Fibroblast of lung (primary cell): ENCODE measurements around the gene DPYSL4. TPM values are rescaled to one million over a fixed set of nuclear protein-coding genes. Genes with fewer than 3 reads are reported as not detected.
A peak's percentile ranks its signal among the peaks of the same experiment; 100 is the strongest.

Experiments
- DNase-seq, 2 donors: peaks; one replicate each; pipeline versions ENCODE4 v3.0.0 to v3.0.0-alpha.2; 2010; ENCODE audit warnings: low read depth in 2 of 2
- H2AFZ ChIP-seq: 2 replicates; pipeline ENCODE4 v1.5.1; 2012; ENCODE audit warnings: low read length, control low read depth, inconsistent platforms
- H3K27ac ChIP-seq: 2 replicates; pipeline ENCODE4 v1.5.1; 2011; ENCODE audit warnings: low read length, control low read depth; ENCODE audit not compliant: insufficient read depth
- H3K27me3 ChIP-seq: 2 replicates; pipeline ENCODE4 v1.5.1; 2011; ENCODE audit warnings: mild to moderate bottlenecking, low read length; ENCODE audit not compliant: control insufficient read depth, insufficient read depth
- H3K36me3 ChIP-seq: 2 replicates; pipeline ENCODE4 v1.5.1; 2011; ENCODE audit warnings: low read length; ENCODE audit not compliant: control insufficient read depth, insufficient read depth
- H3K4me1 ChIP-seq: 2 replicates; pipeline ENCODE4 v1.5.1; 2011; ENCODE audit warnings: low read length; ENCODE audit not compliant: control insufficient read depth, insufficient read depth; ENCODE audit errors: extremely low read depth
- H3K4me2 ChIP-seq: 2 replicates; pipeline ENCODE4 v1.5.1; 2011; ENCODE audit warnings: low read length, control low read depth; ENCODE audit not compliant: insufficient read depth; ENCODE audit errors: extremely low read depth
- H3K4me3 ChIP-seq, 4 experiments: fragments of 200-600 bp in 1 of 4; sonication (generic) in 1 of 4; replicated peaks in 1 of 4; 2 replicates each; pipeline ENCODE4 v1.5.1; 2011 to 2016; ENCODE audit warnings: low read length in 4 of 4, low read depth in 3 of 4, mild to moderate bottlenecking in 3 of 4, control low read depth in 2 of 4, inconsistent platforms in 1 of 4, mixed read lengths in 1 of 4; ENCODE audit not compliant: insufficient read depth in 1 of 4; ENCODE audit errors: control extremely low read depth in 1 of 4
- H3K79me2 ChIP-seq: 2 replicates; pipeline ENCODE4 v1.5.1; 2012; ENCODE audit warnings: mild to moderate bottlenecking, low read length, inconsistent platforms; ENCODE audit not compliant: control insufficient read depth, insufficient read depth
- H3K9ac ChIP-seq: 2 replicates; pipeline ENCODE4 v1.5.1; 2011; ENCODE audit warnings: mild to moderate bottlenecking, low read length, control low read depth; ENCODE audit not compliant: insufficient read depth
- H3K9me3 ChIP-seq: 2 replicates; pipeline ENCODE4 v1.5.1; 2012; ENCODE audit warnings: low read depth, low read length; ENCODE audit not compliant: control insufficient read depth, insufficient read depth
- H4K20me1 ChIP-seq: 2 replicates; pipeline ENCODE4 v1.5.1; 2011; ENCODE audit warnings: low read length; ENCODE audit not compliant: control insufficient read depth, insufficient read depth; ENCODE audit errors: extremely low read depth
- EZH2 ChIP-seq: IDR thresholded peaks from 2 replicates; pipeline ENCODE4 v1.5.1; 2012; ENCODE audit warnings: low read length, control low read depth, mild to moderate bottlenecking; ENCODE audit errors: missing control alignments
- polyA plus RNA-seq, 2 donors: library from polyadenylated mRNA; depleted of rRNA in 1 of 2; stranded (reverse) in 1 of 2; unstranded in 1 of 2; fragments of >200 nt; gene quantifications; 2 replicates each; pipeline ENCODE4 v1.2.1, GENCODE V29; 2011 to 2012; ENCODE audit warnings: missing spikeins in 1 of 2
- total RNA-seq: library from RNA; depleted of rRNA; stranded (reverse); fragments of >200 nt; gene quantifications from 2 replicates; pipeline ENCODE4 v1.2.1, GENCODE V29; 2014
- TF ChIP-seq, protein P1 (sequence below), 2 donors: IDR thresholded peaks in 1 of 2; conservative IDR thresholded peaks in 1 of 2; 1 replicate in 1 of 2; 2 replicates in 1 of 2; pipeline ENCODE4 v1.5.1; 2011 to 2012; ENCODE audit warnings: low read length in 2 of 2, control low read depth in 1 of 2, inconsistent platforms in 1 of 2, low read depth in 1 of 2, mild to moderate bottlenecking in 1 of 2

DPYSL4 gene
- total and polyA plus RNA-seq, 2 donors (not counting 1 experiment from before 2014, with no cell fraction given) = 0.83 to 1.4 TPM

- Histone ChIP-seq H3K9ac (no peak overlapping the region), H3K79me2 (no peaks in the 10 kb centered on the region), H3K36me3 (no peaks in the 10 kb centered on the region), H2AFZ (no peak overlapping the region), H3K4me1 (no peaks in the 10 kb centered on the region), H3K27me3 (no peaks in the 10 kb centered on the region), H3K27ac (no peak overlapping the region), H3K4me2 (no peak overlapping the region), H3K4me3 (no peak overlapping the region), H4K20me1 (no peaks in the 10 kb centered on the region), H3K9me3 (no peaks in the 10 kb centered on the region)
- DNase-seq = no peak
- TF ChIP-seq, protein P1, sequence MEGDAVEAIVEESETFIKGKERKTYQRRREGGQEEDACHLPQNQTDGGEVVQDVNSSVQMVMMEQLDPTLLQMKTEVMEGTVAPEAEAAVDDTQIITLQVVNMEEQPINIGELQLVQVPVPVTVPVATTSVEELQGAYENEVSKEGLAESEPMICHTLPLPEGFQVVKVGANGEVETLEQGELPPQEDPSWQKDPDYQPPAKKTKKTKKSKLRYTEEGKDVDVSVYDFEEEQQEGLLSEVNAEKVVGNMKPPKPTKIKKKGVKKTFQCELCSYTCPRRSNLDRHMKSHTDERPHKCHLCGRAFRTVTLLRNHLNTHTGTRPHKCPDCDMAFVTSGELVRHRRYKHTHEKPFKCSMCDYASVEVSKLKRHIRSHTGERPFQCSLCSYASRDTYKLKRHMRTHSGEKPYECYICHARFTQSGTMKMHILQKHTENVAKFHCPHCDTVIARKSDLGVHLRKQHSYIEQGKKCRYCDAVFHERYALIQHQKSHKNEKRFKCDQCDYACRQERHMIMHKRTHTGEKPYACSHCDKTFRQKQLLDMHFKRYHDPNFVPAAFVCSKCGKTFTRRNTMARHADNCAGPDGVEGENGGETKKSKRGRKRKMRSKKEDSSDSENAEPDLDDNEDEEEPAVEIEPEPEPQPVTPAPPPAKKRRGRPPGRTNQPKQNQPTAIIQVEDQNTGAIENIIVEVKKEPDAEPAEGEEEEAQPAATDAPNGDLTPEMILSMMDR (conservative IDR thresholded peaks at IDR 0.05 in 1 of 2, IDR thresholded peaks at IDR 0.05 in 1 of 2; ENCODE audit: low read depth in 1 of 2, low read length in 2 of 2) = peak; percentile 32 to 54
- TF ChIP-seq EZH2 = no peak
These were observed 44.2 kb upstream of the DPYSL4 start for GRCh38 chr10:132142396-132143161.

- Histone ChIP-seq H3K79me2 (no peaks in the 10 kb centered on the region), H2AFZ (no peak overlapping the region)
These were observed 43.6 kb upstream of the DPYSL4 start for GRCh38 chr10:132143162-132143561.

GRCh38 chr10:132144086-132144485, 42.7 kb upstream of the DPYSL4 start:
- Histone ChIP-seq H4K20me1 (no peaks in the 10 kb centered on the region), H3K36me3 (no peaks in the 10 kb centered on the region), H3K4me1 (no peaks in the 10 kb centered on the region), H2AFZ (no peak overlapping the region), H3K9me3 (no peaks in the 10 kb centered on the region), H3K4me2 (no peak overlapping the region), H3K79me2 (no peaks in the 10 kb centered on the region), H3K9ac (no peak overlapping the region), H3K27me3 (no peaks in the 10 kb centered on the region), H3K4me3 (no peak overlapping the region), H3K27ac (no peak overlapping the region)
- TF ChIP-seq, protein P1 (conservative IDR thresholded peaks at IDR 0.05 in 1 of 2, IDR thresholded peaks at IDR 0.05 in 1 of 2; ENCODE audit: low read depth in 1 of 2, low read length in 2 of 2) = no peak
- no peak for TF ChIP-seq EZH2
- DNase-seq = no peak

More at GRCh38 chr10:132143162-132143561, 43.6 kb upstream of the DPYSL4 start:
- Histone ChIP-seq H3K4me1 (no peaks in the 10 kb centered on the region), H3K4me2 (no peak overlapping the region), H3K27me3 (no peaks in the 10 kb centered on the region), H3K4me3 (no peak overlapping the region), H3K9ac (no peak overlapping the region), H3K9me3 (no peaks in the 10 kb centered on the region), H3K36me3 (no peaks in the 10 kb centered on the region), H4K20me1 (no peaks in the 10 kb centered on the region), H3K27ac (no peak overlapping the region)
- DNase-seq = no peak
- TF ChIP-seq EZH2 = no peak
- TF ChIP-seq, protein P1 (conservative IDR thresholded peaks at IDR 0.05 in 1 of 2, IDR thresholded peaks at IDR 0.05 in 1 of 2; ENCODE audit: low read depth in 1 of 2, low read length in 2 of 2) = no peak
